HT-29 (cell line): ENCODE measurements around the gene TMCO4. TPM values are rescaled to one million over a fixed set of nuclear protein-coding genes. Genes with fewer than 3 reads are reported as not detected.
"Not testable (repeated sequence)": the region's sequence is repeated elsewhere in the genome, so short reads cannot be mapped to it uniquely, and the experiment has no call there.

Experiments
- DNase-seq: peaks from one replicate; pipeline ENCODE4 v3.0.0-alpha.2; 2015; ENCODE audit warnings: low spot score
- total RNA-seq: library from RNA; depleted of rRNA; stranded (reverse); fragments of >200 nt; shearing (Covaris generic); gene quantifications from 2 replicates; pipeline ENCODE4 v1.2.3, GENCODE V29; 2014

Gene TMCO4
- total RNA-seq, 1 experiment from 2014 or later = 23.8 TPM

GRCh38 chr1:19813643-19813960 lies 13.9 kb upstream of the TMCO4 start:
- DNase-seq = no peak

GRCh38 chr1:19812875-19813642 lies 13.3 kb upstream of the TMCO4 start:
- DNase-seq = no peak

GRCh38 chr1:19811206-19811851 lies 11.6 kb upstream of the TMCO4 start:
- peak; percentile 49 for DNase-seq

- DNase-seq = no peak
These were observed 9.5 kb upstream of the TMCO4 start for GRCh38 chr1:19809044-19809750.

- DNase-seq = no peak
These were observed 8.6 kb upstream of the TMCO4 start for GRCh38 chr1:19808351-19808750.

GRCh38 chr1:19804831-19805251 lies 5.1 kb upstream of the TMCO4 start:
- no peak for DNase-seq

- no peak for DNase-seq
These were observed 2.6 kb upstream of the TMCO4 start for GRCh38 chr1:19802269-19802668.

GRCh38 chr1:19800076-19800804 lies 524 bp upstream of the TMCO4 start:
- DNase-seq = peak; percentile 62

- DNase-seq = no peak
These were observed 1.1 kb downstream of the TMCO4 start for GRCh38 chr1:19798486-19799229.

GRCh38 chr1:19797827-19798226 lies 1.9 kb downstream of the TMCO4 start:
- DNase-seq = no peak

- DNase-seq = no peak
These were observed 5.1 kb downstream of the TMCO4 start for GRCh38 chr1:19794583-19794982.

GRCh38 chr1:19793360-19794046 lies 6.2 kb downstream of the TMCO4 start:
- no peak for DNase-seq

GRCh38 chr1:19792237-19793002 lies 7.3 kb downstream of the TMCO4 start:
- no peak for DNase-seq

GRCh38 chr1:19790061-19790975 lies 9.4 kb downstream of the TMCO4 start:
- not testable (repeated sequence) for DNase-seq

- DNase-seq = peak; percentile 81
These were observed 12.7 kb downstream of the TMCO4 start for GRCh38 chr1:19786988-19787423.

GRCh38 chr1:19785660-19786059 lies 14.1 kb downstream of the TMCO4 start:
- no peak for DNase-seq

- no peak for DNase-seq
These were observed 19.3 kb downstream of the TMCO4 start for GRCh38 chr1:19780267-19780877.

- no peak for DNase-seq
These were observed 22.8 kb downstream of the TMCO4 start for GRCh38 chr1:19776933-19777332.
